Cerebellar nuclear complex (tissue), 1 donor: Measurements from ENCODE around the gene ICAM4.

ENCODE experiments used
- DNase-seq, 2 experiments: peaks; one replicate each; lab custom pipeline; 2025; lab: John Stamatoyannopoulos, UW

ICAM4 gene

DNA sequence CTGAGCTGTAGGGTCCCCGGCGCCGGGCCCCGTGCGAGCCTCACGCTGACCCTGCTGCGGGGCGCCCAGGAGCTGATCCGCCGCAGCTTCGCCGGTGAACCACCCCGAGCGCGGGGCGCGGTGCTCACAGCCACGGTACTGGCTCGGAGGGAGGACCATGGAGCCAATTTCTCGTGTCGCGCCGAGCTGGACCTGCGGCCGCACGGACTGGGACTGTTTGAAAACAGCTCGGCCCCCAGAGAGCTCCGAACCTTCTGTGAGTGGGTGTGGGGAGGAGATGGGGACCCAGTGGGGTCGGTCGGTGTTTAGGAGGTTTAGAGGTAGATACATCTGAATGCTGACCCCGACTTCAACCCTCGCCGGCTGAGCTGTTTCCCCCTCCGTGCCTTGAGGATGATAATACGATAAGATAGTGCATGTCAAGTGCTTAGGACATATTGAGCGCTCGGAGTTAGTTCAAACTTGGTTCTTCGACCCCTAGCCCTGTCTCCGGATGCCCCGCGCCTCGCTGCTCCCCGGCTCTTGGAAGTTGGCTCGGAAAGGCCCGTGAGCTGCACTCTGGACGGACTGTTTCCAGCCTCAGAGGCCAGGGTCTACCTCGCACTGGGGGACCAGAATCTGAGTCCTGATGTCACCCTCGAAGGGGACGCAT, 4.9 kb downstream of the ICAM4 start:
- DNase-seq = no peak

- DNase-seq = no peak
These were observed 5.5 kb downstream of the ICAM4 start for GRCh38 chr19:10292206-10292788.

DNA sequence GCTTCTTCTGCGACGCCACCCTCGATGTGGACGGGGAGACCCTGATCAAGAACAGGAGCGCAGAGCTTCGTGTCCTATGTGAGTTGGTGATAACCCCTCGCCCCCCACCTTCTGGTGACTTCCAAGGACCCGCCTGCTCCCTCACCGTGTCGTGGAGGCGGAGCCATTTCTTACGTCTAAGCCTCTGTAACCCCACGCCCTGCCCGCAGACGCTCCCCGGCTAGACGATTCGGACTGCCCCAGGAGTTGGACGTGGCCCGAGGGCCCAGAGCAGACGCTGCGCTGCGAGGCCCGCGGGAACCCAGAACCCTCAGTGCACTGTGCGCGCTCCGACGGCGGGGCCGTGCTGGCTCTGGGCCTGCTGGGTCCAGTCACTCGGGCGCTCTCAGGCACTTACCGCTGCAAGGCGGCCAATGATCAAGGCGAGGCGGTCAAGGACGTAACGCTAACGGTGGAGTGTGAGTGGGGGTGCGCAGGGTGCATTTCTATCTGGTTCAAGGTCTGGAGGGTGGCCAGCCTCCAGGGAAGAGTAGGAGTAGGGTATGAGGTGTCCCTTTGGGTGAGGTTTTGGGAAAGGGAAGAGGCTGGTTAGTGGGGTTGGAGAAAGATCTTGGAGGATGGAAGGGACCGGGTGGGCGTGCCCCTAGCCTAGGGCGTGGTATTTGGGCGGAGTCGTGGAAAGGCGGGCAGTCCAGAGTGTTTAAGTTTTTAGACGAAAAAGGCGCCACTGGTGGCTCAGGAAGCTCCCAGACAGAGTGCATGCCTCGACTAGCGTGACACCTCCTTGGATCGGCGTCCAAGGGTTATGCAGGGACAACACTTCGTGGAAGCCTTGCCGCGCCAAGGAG, 6.3 kb downstream of the ICAM4 start:
- DNase-seq = no peak

GRCh38 chr19:10293637-10294367, 7.0 kb downstream of the ICAM4 start:
- no peak for DNase-seq

DNA sequence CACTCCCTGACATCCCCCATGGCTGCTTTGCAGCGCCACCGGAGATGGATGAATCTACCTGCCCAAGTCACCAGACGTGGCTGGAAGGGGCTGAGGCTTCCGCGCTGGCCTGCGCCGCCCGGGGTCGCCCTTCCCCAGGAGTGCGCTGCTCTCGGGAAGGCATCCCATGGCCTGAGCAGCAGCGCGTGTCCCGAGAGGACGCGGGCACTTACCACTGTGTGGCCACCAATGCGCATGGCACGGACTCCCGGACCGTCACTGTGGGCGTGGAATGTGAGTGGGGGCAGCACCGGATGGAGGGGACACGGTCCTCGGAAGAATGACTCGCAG, 7.6 kb downstream of the ICAM4 start:
- no peak for DNase-seq

- no peak for DNase-seq
These were observed 8.6 kb downstream of the ICAM4 start for GRCh38 chr19:10295305-10295846.

DNA sequence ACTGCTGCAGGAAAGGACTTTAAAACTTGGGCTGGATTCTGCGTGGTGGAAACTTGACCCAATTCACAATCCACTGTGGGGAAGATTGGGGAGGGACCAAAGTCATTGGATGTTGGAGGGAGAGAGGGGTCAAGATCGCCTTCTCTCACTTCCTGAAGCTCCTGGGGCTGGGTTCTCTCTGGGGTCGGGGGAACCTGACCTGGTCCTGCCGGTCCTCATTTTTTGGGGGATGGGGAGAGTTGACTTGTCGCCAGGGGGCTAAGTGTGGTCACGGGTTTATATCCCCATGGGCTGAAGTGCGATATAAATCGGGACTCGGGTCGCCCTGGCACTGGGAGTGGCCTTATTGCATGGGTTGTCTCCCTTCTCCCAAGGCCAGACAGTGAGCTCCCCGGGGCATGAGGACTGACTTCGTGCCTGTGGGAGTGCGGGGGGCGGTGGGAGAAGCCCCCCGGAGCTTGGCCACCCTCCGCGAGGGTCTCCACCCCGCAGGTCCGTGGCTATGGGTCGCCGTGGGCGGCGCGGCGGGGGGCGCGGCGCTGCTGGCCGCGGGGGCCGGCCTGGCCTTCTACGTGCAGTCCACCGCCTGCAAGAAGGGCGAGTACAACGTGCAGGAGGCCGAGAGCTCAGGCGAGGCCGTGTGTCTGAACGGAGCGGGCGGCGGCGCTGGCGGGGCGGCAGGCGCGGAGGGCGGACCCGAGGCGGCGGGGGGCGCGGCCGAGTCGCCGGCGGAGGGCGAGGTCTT, 9.3 kb downstream of the ICAM4 start:
- DNase-seq = no peak

- no peak for DNase-seq
These were observed 13.0 kb downstream of the ICAM4 start for GRCh38 chr19:10299545-10300458.

GRCh38 chr19:10305139-10305806, 18.5 kb downstream of the ICAM4 start:
- DNase-seq = no peak

GRCh38 chr19:10306327-10306726, 19.6 kb downstream of the ICAM4 start:
- no peak for DNase-seq

DNA sequence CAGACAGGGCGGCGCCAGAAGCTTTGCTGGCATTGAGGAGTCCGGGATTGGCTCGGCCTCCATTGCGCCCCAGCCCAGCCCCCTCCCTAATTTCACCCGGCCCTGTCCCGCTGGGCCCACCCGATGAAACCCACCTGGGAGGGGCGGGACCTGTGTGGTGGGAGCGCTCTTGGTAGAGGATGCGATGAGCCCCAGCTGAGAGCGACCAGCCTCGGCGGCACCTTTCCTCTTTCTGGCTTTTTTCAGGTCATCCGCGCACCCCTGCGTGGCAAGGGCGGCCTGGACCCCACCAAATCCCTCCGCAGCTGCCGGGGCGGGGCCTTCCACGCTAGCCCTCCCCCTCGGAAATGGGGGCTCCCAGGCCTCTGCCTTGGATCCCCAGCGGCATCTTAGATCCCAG, 22.7 kb downstream of the ICAM4 start, which contains the start of gene ZGLP1:
Gene ZGLP1 (minus strand): TSS at position 393 of the 400 bp plus-strand sequence.
- DNase-seq = no peak

DNA sequence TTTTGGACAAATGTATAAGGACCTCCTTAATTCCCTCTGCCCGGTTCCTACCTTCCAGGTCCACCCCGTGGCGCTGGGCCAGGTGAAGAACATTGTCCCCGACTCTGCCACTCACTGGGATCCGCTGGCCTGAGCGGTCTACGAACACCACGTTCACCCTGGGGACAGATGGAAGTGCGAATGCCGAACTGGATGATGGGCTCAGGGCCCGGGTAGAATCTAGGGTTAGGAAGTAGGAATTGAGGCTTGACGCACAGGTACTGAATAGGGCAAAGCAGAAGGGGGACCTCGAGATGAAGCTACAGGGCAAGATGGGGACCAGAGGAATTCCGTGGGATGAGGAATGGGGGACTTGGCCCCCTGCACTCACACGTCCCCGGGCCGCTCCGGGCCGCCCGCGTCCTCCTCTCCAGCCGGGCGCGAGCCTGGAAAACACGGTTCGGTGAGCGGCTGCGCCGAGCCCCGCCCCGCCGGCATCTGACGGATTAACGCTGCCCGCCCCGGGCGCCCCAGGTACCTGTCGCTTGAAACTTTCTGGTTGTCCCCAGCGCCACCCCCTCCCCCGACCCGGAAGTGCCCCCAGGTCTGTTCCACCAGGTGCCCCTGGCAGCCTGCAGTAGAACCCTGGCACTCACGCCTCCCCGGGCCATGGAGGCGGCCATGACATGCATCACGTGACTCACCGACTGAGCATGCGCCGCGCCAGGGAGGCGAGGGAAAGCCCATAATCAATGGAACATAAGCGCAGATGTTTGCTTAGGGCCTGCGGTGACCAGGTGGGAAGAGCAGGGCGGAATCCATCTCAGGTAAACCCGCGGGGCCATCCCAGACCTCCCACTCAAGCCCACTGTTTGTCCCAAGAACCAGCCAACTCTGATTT, 28.8 kb downstream of the ICAM4 start, which contains the start of gene FDX2:
Gene FDX2 (minus strand): TSS at position 681 of the 880 bp plus-strand sequence. CDS start 19 bp downstream, at position 662.
- DNase-seq = peak in 1 of 2 experiments; percentile 59

- DNase-seq = no peak
These were observed 29.7 kb downstream of the ICAM4 start for GRCh38 chr19:10316229-10317044.

DNA sequence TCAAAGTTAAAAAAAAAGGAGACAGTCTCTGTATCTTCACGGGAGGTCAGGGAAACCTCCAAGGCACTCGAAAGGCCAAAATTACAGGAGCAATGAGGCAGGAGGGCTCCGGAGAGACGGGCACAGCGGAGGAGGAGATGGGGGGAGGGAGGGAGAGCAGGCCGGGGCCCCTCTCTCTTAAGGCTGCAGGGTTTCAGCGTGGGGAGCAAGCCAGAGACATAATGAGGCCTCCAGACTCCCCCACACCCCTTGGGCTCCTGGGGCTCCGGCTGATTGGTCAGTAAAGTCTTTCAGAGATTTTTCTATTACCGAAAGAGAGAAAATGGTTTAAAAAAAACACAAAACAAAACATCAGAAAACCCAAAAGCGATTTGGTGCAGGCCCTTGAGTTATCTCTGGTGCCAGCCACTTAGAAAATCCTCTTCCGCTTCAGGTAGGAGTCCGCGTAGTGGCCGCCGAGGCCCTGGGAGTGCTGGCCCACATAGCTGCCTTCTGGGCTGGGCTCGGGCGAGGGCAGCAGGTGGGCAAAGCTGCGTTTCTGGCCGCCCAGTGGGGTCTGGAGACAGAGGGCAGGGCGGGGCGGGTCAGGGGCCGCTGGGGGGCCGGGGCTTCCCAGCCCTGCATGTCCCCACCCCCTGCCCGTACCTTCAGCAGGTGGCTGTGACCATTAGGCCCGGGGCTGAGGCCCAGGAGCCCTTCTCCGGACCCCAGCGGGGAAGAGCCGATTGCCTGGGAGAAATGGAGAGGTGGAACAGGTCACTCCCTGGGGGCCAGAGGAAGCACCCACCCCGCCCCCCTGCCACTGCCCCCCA, 30.5 kb downstream of the ICAM4 start:
- DNase-seq = no peak

- no peak for DNase-seq
These were observed 31.2 kb downstream of the ICAM4 start for GRCh38 chr19:10317857-10318462.
